ENCODE results near the gene CAMTA1.

The CAMTA1 gene

DNA sequence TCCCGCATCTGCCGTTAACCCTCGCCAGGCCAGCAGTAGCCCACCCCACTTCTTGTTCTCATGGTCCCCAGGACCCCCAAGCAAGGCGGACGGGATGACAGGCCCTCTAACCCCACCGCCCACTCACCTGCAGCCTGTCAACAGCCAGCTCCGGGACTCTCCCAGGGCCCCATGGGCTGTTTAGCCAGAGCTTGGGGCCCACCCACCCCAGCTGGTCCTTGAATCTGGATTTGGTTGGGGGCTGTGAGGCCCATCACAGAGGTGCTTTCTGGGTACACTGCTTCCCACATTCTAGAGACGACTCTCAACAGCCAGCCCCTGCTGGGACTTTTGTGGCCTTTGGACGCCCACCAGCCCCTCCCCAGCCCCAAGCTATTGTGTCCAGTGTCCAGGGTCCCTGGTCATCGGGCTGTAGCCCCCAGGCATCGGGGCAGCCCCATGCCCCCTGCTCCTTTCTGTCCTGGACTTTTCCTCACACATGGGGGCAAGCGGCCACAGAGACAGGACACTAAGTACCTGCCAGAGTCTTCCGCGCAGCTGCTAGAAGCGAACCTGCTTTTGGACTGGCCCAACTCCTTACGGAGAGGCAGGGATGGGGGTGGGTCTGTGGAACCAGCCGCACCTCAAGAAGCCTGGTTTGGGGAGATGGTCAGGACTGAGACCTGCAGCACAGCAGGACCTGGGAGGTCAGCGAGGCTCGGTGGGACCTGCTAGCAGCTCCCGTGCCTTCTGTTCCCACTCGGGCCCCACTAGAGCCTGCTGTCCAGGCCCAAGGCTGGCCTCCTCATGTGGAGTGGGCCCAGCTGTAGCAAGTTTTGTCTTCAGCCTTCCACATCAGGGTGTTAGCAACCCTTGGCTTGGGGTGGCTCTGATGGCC lies 777.7 kb downstream of the CAMTA1 start:
- no peak for DNase-seq

DNA sequence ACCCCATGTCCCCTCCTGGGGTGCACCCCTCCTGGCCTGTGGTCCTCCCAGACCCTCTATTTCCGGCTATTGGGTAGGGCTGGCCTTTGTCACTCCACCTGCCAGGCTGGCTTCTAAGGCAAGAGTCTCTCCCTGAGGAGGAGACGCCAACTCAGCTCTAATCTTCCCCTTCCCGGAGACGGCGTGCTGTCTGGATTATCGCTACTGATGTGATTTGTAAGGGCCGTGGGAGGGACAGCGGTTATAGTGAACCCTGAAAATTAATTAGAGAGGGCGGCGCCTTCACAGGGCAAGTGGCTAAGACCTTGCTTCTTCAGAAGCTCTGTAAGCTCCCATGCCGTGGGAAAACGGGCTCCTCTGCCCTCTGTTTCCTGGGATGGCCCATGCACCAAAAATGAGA lies 778.9 kb downstream of the CAMTA1 start:
- no peak for DNase-seq

DNA sequence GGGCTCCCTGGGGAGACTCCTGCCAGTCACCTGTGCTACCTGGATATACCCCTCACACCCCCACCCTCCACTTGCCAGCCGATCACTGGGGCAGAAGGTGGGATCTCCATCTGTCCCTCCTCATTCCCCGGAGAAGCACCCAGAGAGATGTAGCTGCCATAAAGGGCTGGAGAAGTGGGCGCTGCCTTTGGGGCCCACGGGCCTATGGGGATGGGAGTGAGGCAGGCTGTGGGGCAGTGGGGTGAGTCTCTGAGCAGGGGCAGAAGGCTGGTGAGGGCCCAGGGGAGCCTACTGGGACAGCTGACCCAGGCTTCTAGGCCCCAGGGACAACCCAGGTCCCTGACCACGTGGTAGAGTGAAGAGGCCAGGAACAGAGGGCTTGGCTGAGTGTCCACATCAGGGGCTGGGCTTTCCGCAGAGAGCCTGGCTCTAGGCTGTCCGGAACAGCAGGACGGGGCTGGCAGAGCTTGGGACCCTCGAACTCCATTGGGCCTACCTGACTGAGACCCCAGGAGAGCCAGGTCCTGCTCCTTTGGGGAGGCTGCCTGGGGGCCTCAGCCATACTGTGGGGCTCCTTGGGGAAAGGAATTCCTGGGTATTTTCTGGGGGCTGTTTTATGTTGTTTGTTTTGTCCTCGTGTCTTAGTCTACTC lies 780.0 kb downstream of the CAMTA1 start:
- DNase-seq, result no peak

DNA sequence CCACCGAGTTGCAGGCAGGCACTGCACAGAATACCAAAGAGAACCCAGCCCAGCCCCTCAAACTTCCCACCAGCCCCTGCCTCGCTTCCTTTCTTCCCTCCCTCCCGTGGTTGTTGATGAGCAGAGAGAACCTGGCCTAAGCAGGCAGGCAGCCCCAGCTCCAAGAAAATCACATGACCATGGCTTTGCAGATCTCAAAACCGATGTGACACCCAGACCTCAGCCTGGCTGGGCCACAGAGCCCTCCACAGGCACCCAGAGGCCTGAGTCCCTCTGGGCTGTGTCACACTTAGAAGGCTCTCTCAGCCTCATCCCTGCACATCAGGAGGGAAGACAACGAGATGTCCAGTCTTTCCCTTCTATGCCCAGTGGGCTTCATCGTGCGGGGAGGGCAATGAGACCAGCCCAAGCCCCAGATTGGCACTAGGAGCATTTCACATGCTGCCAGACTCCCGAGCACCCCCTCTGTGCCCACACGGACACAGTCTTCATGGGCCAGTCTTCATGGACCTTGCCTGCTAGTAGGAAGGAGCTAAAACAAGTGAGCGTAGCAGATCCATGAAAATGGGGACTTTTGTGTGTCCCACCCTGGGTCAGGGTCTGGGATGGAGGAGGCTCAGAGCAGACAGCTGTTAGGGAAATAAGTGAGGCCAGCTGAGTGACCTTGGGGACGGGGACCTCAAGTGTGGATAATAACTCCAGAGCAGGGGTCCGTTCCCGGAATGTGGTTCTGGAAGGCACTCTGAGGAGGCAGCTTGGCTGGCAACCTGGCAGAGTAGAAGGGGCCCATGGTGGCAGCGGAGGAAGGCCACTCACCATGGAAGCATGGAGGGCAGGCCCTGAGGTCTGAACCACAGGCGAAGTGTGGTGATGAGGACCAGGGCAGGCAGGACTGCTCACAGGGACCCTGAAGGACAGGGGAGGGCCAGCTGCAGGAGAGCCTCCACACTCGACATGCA lies 781.4 kb downstream of the CAMTA1 start:
- no peak for DNase-seq

DNA sequence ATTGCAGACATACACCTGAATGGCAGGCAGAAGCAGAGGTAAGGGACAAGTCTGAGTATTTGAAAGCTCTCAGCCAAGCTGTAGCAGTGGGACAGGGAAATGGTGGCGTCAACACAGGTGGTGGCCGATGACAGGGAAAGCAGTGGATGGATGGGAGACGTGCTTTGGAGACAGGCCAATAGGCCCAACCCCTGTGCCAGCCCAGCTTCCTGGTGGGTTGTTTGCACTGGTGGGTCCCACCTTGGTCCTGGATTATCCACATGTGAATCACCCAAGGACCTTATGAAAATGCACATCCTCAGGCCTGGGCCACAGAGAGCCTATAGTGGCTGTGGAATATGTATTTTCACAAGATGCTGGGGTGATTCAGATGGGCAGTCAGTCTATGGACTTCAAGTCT lies 782.1 kb downstream of the CAMTA1 start:
- DNase-seq, result no peak

DNA sequence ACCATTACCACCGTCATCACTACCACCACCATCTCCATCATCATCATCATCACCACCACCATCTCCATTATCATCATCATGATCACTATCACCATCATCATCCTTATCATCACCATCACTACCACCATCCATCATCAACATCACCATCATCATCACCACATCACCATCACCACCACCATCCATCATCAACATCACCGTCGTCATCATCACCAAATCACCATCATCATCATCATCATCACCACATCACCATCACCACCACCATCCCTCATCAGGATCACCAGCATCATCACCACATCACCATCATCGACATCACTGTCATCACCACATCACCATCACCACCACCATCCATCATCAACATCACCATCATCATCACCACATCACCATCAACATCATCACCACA lies 782.8 kb downstream of the CAMTA1 start:
- no peak for DNase-seq

DNA sequence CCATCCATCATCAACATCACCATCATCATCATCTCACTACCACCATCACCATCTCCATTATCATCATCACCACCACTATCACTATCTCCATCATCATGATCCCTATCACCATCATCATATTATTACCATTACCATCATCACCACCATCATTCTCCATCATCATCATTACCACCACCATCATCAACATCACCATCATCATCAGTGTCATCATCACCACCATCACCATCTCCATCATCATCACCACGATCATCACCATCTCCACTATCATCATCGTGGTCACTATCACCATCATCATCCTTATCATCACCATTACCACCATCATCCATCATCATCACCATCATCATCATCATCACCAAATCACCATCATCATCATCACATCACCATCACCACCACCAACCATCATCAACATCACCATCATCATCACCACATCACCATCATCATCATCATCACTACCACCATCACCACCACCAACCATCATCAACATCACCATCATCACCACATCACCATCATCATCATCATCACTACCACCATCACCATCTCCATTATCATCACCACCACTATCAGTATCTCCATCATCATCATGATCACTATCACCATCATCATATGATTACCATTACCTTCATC lies 783.8 kb downstream of the CAMTA1 start:
- no peak for DNase-seq

GRCh38 chr1:7570311-7570710 lies 785.1 kb downstream of the CAMTA1 start:
- no peak for DNase-seq

GRCh38 chr1:7572654-7573152 lies 787.4 kb downstream of the CAMTA1 start:
- DNase-seq, result no peak

GRCh38 chr1:7573481-7573880 lies 788.2 kb downstream of the CAMTA1 start:
- no peak for DNase-seq

DNA sequence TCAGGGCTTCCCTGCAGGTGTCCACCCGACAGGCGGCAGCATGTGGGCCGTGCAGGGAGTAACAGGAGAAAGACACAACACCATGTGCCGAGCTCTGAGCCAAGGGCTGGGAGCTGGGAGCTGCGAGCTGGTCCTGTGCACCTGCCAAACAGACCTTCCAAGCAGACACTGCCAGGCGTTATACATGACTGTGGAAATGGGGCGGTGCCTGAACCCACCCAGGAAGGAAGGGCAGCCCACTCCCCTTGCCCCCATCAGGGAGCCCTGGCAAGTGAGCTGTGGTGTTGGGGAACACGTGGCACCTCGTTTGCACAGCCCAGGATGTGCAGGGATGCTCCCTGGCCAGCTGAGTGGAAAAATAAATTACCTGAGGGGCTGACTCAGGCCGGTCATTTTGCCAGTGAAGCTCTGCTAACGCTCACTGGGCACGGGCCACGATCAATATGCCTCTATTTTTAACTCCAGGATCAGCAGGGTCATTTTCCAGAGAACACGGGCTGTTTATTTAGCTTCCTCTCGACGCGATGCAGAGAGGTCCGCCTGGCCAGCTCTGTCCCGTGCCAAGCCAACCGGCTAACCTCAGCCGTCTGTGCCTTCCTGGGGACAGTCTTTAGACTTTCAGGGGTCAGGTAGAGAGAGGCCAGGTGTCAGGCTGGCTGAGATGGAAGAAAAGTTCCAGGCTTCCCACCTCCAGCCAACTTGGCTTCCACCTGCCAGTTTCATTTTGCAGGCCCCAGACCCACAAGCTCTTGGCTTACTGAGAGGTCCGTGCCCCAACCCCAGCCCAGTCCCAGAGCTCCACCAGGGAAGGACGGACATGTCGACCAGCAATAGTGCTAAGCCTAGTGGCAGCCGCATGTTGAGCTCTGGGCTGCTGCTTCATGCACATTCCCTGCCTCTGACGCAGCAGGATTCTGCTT lies 789.1 kb downstream of the CAMTA1 start:
- peak in 1 of 51 donors; percentile 7 for DNase-seq

DNA sequence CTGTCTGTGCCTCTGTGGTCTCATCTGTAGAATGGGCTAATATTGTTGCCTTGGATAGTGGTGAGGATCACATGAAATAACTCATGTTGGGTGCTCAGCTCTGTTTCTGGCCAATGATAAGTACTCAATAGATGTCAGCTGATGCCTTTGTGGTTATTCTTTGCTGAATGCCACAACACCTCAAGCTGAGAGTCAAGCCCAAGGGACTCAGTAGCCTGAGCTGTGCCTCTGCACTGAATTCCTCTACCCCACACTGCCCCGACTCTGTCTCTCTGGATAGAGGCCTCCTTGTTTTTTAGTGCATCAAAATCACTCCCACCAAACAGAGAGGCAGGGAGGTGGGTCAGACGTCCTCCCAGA lies 789.8 kb downstream of the CAMTA1 start:
- no peak for DNase-seq

- DNase-seq, result no peak
These were observed 791.8 kb downstream of the CAMTA1 start for GRCh38 chr1:7576946-7577657.

DNA sequence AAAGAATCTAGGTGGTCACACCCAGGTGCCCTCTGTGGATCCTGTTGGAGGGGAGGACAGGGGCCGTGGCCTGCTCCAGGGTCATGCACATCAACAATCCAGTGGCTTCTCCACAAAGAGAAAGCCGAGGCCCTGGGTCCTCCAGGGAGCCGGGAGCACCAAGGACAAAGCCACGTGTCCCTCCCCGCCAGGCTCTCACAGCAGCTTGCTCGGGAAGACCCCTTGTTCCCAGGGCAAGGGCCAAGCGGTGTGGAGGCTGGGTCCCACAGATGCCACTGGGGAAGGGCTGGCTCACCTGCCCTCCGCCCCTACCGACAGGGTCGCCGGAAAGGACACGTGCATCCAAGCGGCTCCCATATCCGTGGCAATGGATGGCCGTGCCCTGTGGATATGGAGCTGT lies 793.0 kb downstream of the CAMTA1 start:
- no peak for DNase-seq

GRCh38 chr1:7579016-7579415 lies 793.8 kb downstream of the CAMTA1 start:
- DNase-seq, result no peak

- DNase-seq, result no peak
These were observed 794.9 kb downstream of the CAMTA1 start for GRCh38 chr1:7579831-7580804.

GRCh38 chr1:7580923-7581753 lies 795.9 kb downstream of the CAMTA1 start:
- DNase-seq, result no peak

Measured in hypothalamus (tissue), 51 donors.